ENCODE measurements around the gene MEIS2.

- TF ChIP-seq CTCF (conservative IDR thresholded peaks at IDR 0.05 in 1 of 2, IDR thresholded peaks at IDR 0.05 in 1 of 2; ENCODE audit: extremely low read depth in 1 of 2, insufficient read depth in 1 of 2, low read depth in 1 of 2, low read length in 2 of 2) (no peak), EZH2 (IDR thresholded peaks at IDR 0.05; ENCODE audit: borderline replicate concordance, low read length) (no peak)
These were observed 159.6 kb downstream of the MEIS2 start for GRCh38 chr15:36940636-36941260.
